ENCODE results near the gene GRIP2.

DNA sequence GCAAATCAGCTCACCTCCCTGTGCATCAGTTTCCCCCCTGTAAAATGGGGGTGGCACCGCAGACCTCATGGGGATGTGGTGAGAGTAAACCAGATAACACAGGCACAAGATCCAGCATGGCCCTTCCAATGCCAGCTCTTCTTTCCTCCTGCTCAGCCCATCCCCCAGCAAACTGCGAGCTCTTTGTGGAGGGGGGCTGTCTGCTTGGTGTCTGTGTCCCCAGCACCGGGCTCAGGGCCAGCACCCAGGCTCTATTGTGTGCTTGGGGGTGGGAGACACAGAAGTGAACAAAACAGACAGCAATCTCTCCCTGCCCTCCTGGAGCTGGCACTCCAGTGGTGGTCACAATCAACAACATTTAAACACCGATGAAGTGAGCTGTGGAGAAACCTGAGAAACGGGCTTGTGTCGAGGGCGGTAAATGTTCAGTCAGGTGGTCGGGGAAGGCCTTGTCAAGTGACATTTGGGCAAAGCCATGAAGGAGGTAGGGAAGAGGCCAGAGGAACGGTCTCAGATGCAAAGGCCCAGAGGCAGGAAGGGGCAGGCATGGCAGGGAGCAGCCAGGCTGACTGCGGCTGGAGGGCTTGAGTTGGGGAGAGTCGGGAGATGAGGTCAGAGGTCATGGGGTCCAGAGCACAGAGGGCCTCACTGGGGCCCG is 28.4 kb downstream of the GRIP2 start:
- no peak for TF ChIP-seq CTCF (IDR thresholded peaks at IDR 0.05; ENCODE audit: low read depth, low read length)
- TF ChIP-seq POLR2A (IDR thresholded peaks at IDR 0.05; ENCODE audit: extremely low read depth, insufficient read length), result no peak
- TF ChIP-seq MYC (IDR thresholded peaks at IDR 0.05; ENCODE audit: low read depth, low read length), result no peak
- TF ChIP-seq, protein P1, sequence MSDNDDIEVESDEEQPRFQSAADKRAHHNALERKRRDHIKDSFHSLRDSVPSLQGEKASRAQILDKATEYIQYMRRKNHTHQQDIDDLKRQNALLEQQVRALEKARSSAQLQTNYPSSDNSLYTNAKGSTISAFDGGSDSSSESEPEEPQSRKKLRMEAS (IDR thresholded peaks at IDR 0.05; ENCODE audit: low read depth, low read length), result no peak
